Measurements from ENCODE around the gene UGGT2. TPM values are rescaled to one million over a fixed set of nuclear protein-coding genes. Genes with fewer than 3 reads are reported as not detected.

Gene UGGT2
- total and polyA plus RNA-seq, 2 of the 13 experiments (the other 11 are each of a cell fraction or from before 2014, with no cell fraction given) = 13.2 to 27.1 TPM

GRCh38 chr13:96072392-96072791 lies 19.2 kb upstream of the UGGT2 start:
- Histone ChIP-seq H3K27me3 (ENCODE audit: control insufficient read depth in 1 of 2, insufficient read depth in 2 of 2, low read length in 2 of 2) (no peaks in the 10 kb centered on the region), H3K4me1 (ENCODE audit: insufficient read depth, low read length) (no peaks in the 10 kb centered on the region), H3K27ac (ENCODE audit: extremely low read length, insufficient read depth, low read length) (no peak overlapping the region), H3K4me2 (ENCODE audit: low read depth, low read length) (no peak overlapping the region), H2AFZ (ENCODE audit: low read length) (no peak overlapping the region), H3K36me3 (replicated peaks in 1 of 2; ENCODE audit: control insufficient read depth in 1 of 2, insufficient read depth in 2 of 2, low read length in 2 of 2) (no peaks in the 10 kb centered on the region), H3K79me2 (ENCODE audit: insufficient read depth, low read length) (no peaks in the 10 kb centered on the region), H4K20me1 (ENCODE audit: insufficient read depth, low read length) (no peaks in the 10 kb centered on the region), H3K9ac (ENCODE audit: insufficient read depth, low read depth, low read length) (no peak overlapping the region), H3K4me3 (replicated peaks in 1 of 3; ENCODE audit: insufficient read depth in 1 of 3, low read depth in 2 of 3, low read length in 3 of 3) (no peak overlapping the region), H3K9me3 (ENCODE audit: low read length) (no peaks in the 10 kb centered on the region)
- ChIA-PET CTCF (ENCODE audit: low intra/inter-chr PET ratio, low total read pairs) (no interaction called here), POLR2A (no interaction called here)
- DNase-seq (ENCODE audit: low spot score) (no peak), FAIRE-seq (no peak), ATAC-seq (peak; percentile 57; the same call in 2 of the 3 replicates)
- in situ Hi-C loops (cut with HindIII; ENCODE audit: extremely low pct_ligation_motif_present, low pct_unique_long_range_greater_than_20kb) = no loop called here
- TF ChIP-seq THAP9 (CRISPR knock-in tag; IDR thresholded peaks at IDR 0.05; ENCODE audit: borderline replicate concordance) (no peak), PRMT3 (CRISPR knock-in tag; IDR thresholded peaks at IDR 0.05; ENCODE audit: borderline replicate concordance, low read depth) (no peak), CCDC6 (CRISPR knock-in tag; IDR thresholded peaks at IDR 0.05) (no peak), UBTF (CRISPR knock-in tag; IDR thresholded peaks at IDR 0.05) (no peak), WIZ (CRISPR knock-in tag; IDR thresholded peaks at IDR 0.05) (no peak)
- WGBS (ENCODE audit: low lambda C conversion rate) = 23% methylated on average over 3 of the region's 3 CpGs
- intact Hi-C loops (cut with micrococcal nuclease; ENCODE audit: unreplicated experiment) = no loop called here
- no TSS peak for BruUV-seq (replicated peaks)
